IPS DF 19.7 (cell line): Measurements from ENCODE around the gene NPL.
A peak's percentile ranks its signal among the peaks of the same experiment; 100 is the strongest.

Experiments used
- DNase-seq: peaks from one replicate; pipeline ENCODE4 v3.0.0-alpha.2; 2013; ENCODE audit warnings: low read depth, low spot score

Gene NPL

DNA sequence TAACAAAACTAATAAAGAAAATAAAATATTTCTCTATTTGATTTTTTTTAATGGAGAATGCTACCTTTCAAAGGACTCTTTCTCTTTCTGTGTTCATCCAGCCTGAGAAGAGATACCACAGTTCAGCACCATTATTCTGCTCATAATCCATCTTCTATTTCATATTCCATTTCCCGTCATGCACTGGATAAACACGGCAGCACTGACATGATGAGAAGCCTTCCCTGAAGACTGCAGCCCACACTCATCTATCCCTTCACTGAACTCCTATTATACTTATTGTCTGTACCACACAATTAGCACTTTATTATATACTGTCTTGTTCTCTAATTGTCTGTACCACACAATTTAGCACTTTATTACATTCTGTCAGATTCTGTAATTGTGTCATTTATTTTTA, 10.7 kb upstream of the NPL start:
- no peak for DNase-seq

DNA sequence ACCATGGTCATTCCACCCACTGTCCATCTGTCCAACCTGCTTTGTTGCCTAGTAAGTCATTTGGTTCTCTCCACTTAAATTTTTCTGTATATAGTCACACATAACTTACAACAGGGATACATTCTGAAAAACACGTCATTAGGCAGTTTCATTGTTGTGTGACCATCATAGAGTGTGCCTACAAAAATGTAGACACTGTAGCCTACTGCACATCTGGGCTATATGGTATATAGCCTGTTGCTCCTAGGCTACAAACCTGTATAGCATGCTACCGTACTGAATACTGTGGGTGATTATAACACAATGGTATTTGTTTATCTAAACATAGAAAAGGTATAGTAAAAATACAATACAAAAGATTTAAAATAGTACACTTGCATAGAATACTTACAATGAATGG, 10.0 kb upstream of the NPL start:
- no peak for DNase-seq

DNA sequence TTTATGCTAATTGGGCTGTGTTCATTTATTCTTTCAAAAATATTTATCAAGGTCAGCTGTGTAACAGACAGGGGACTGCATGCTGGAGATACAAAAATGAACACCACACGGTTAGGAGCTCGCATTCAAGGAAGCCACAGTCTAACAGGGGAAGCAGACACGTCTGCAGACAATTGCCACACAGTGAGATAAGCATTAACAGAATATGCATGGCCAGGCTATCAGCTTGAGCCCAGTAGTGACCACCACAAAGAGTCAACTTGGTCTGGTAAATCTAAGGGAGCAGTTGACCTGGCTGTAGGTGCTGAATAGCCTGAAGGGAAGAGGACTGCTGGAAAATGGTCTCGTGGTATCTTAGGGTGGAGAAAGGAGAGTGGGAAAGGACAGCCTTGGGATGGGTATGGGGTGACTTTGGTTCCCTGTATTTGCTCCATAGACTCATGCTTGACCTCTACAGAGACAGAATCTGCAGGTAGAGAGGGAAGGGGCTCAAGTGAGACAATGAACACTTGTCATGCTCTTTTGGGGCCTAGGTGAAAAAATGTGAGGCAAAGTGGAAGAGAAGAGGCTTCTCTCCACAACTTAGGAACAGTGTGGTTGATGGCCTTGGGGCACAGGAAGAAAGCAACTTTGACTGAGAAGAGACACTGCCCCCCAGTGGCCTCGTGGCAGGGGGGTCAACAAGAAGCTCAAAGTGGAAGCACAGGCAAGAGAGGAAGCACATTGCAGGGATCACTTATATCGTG, 7.6 kb upstream of the NPL start:
- no peak for DNase-seq

DNA sequence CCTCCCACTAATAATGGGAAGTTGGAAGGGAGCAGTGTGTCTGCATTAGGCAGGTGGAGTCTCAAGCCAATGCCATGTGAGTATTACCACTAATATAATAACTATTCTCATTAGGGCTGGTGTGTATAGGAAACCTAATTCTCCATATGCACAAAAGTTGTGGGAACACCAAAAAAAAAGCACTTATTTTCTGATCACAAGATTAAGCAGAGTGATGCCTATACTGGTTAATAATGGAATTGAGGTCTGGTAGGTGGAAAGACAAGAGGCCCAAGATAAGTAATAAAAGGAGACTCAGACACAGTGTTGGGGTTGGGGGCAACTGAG, 7.0 kb upstream of the NPL start:
- DNase-seq, result no peak

DNA sequence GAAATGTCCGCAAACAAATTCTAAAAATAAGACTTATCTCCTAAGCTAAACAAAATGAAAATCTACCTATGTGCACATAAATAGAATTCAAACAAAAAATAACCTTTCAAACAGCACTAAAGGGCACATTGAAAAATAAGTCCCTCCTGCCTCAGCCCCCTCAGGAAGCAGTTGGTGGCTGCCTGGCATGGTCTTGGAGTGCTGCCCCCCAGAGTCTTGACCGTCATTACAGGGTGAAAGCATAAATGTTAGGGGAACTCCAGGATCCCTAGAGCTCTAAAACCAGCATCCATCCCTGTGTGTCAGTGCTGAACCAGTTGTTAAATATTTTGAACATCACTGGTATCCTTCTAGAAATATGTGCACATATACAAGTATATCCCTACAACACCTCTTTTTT, 6.5 kb upstream of the NPL start:
- DNase-seq, result no peak

DNA sequence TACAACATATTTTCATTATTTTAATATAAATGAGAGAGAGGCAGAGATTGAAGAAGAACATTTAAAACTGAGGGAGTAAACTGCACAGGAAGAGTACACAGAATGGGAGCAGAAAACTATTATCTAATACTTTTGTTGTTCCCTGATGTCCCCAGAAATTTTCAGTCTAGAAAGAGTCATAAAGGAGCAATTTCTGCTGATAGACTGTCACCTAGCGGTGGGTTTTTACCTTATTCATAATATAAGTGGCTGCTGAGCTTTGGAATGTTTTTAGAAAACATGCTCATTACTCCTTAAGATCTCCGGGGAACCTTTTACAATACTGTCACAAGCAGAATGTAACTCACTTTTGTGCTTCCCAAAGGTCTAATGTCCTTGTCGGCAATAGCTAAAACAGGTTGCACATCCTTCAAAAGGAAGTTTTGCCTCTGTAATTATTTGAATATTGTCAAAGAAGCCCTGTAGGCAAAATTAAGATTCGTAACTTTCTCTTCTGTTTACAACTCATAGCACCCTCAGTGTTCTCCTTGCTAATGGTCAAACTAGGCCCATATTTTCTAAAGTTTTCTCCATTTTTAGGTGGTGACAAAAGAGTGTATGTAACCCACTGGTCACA, 4.9 kb upstream of the NPL start:
- DNase-seq, result no peak

DNA sequence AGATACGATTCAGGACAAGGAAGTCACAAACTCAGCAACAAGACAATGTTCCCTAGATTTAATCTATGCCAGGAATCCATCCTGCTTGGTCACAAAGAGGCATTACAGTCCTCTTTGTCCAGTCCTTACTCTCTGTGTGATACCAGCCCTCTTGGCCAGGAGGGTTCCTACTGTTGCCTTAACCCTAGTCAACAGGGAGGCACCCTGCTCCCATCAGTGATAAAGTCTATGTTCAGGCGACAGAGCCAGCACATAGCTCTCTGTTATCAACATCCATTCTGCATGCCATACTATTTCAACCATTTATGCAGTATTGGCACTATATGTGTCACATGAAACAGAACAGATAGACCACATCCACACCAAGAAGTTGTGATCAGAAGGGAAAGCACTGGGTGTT, 4.4 kb upstream of the NPL start:
- no peak for DNase-seq

DNA sequence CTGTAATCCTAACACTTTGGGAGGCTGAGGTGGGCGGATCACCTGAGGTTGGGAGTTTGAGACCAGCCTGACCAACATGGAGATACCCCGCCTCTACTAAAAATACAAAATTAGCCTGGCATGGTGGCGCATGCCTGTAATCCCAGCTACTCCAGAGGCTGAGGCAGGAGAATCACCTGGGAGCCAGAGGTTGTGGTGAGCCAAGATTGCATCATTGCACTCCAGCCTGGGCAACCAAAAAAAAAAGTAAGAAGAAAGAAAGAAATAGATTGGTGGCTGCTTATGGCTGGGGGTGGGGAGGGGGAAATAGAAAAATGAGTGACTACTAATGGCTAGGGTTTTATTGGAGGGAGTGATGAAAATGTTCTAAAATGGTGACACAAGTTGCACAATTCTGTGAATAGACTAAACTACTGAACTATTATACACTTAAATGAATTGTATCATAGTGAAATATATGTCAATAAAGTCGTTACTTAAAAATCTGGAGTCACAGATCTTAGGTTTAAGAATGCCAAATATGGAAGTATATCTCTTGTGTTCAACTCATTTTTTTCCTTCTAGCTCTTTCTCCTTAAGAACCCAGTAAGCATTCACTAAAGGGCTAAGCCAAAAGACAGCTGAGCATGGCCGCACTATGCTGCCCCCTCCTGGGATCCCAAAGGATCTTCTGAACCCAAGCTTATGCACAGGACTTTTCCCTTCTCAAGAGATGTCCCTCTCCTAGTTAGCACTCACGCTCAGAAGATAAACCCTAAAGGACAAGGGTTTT, 3.2 kb upstream of the NPL start:
- no peak for DNase-seq

DNA sequence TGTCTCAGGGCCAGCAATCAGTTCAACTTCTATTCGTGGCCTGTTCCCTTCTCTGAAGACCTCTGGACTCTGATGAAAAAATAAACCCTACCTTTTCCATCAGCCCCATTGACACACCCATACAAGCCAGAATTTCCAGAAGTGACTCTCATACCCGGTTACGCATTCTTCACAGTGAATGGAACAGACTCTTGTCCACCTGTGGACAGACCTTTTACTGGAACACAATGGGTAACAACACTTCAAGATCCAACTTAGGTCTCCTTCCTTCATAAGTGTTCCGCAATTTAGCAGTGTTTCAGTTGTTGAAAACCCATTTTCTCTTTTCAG, 2.6 kb upstream of the NPL start:
- no peak for DNase-seq

DNA sequence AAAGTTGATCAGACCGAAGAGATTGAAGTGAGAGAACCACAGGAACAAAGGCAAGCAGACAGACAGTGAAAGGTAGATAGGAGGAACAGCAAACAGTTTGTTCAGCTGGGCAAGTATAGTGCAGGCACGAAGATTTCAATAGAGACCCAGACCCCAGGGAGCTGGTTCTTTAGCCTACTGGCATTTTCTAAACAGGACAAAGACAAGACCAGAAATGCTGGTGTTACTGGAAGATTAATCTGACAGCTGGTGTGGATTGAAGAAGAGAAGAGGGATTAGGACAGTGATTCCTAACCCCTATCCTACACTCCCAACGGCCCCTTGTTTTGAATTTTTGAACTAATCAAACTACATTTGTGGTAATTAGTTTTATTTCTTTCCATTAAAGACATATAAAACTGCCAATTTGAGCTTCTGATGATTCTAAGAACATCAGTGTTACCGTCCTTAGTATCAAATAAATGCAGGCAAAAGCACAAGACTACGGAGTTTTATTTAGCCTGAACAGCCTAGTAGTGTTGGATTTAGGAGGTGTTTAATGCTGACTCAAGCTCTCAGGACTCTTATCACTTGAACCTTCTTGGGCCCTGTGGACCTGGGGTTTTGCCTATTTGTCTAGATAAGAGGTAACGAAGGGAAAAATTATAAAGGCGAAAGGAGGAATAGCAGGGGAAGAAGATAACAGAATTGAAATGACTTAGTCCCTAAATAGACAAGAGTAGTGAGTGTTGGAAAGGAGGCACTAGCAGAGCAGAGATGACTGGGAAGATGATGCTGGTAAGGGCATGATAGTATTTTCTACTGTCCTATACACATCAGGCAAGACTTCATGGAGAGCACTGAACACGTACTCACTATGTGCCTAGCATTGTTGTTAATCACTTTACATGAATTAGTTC, 2.0 kb downstream of the NPL start:
- DNase-seq, result no peak

DNA sequence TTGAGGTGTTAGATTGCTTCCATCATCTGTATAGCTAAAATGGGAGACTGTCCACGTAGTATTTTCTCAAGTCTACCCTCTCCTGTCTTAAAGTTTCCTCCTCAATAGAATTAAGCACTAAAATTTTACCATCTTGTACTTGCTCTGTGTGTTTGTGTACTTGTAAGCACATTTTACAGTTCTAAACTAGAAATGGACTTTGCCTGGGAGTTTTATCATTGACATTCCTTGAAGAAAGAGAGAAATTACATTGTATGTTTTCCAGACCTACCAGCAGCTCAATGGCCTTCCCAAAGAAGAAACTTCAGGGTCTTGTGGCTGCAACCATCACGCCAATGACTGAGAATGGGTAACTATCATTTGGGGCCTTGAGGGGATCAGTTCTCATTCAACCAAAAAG, 4.5 kb downstream of the NPL start:
- DNase-seq, result no peak

DNA sequence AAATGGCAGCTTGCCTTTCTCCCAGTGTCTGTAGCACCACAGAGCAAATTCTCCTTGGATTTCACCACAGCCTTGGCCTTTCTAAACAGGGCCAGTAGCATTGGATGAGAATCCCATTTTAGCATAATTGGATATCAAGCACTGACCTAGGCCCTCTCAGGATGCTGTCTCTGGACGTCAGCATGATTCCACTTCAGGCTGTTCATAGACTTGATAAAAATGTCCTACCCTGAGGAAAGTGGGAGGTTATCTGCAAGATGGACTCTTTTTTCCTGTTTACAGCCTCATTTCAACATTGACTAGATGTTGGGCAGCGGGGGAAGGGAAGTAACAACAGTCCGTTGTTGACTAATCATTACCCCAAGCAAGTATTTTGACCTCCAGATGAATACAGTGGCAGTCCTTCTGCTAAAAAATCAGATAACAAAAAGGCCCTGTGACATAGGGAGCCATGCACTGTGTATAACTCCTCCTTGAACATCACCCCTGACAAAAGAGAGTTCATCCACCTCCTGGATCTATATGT, 5.2 kb downstream of the NPL start:
- DNase-seq, result no peak

DNA sequence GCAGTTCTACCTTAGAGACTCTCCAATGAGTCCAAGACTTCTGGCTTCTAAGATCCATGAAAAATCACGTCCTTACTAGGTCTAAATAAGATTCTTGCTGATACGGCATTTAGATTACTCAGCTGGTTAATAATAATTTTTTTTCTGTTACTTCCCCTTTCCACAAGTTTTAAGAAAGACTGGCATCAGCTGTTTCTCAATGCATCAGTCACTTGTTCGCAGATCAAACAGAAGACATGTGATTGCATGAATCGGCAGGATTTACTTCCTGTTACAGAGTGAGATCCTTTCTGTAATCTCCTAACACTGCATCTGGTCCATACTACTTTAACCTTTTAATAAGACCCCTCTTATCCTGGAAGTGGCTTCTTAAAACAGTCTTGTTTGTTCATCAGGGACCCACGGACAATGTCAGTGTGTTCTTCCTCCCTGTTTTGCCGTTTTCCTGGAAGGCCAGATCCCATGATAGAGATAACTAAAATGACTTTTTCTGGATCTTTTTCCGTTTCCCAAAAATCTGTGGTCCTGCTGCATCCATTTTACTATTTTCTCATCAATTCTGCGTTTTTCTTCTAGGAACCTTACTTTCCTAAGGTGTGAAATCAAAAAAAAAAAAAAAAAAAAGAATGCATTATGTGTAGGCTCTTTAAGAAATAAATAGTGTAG, 6.1 kb downstream of the NPL start:
- no peak for DNase-seq

DNA sequence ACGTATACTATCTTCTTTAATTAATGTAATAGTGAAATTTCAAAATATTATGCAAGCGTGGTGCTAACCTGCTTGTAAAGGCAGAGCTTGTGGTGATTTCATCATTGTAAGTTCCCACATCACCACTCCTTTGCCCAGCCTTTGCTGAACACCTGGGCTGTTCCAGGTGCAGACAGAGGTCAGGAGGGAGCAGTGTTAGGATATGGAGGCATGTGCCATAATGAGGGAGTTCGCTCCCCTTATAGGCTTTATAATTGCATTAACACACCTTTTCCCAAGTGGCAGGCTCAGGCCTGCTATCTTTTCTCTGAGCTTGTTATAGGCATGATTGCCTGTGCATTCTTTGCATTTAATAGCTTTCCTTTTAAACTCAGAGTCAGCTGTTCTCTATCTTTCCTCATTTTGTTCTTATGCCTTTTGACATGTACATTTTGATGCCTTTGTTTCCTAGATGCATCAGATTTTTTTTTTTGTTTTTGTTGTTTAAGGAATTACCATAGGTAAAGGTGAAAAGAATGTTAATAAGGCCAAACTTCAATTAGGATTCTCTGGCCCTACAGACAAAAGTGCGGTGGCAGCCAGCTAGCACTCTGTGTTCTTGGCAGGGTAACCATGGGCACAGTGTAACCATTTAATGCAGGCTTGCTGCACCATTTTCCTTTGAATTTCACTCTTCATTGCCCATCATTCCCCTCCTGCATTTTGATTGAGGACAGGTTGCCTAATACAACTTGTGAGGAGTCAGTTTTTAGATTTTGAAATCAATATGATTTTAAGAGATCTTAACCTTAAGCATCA, 12.6 kb downstream of the NPL start:
- no peak for DNase-seq

DNA sequence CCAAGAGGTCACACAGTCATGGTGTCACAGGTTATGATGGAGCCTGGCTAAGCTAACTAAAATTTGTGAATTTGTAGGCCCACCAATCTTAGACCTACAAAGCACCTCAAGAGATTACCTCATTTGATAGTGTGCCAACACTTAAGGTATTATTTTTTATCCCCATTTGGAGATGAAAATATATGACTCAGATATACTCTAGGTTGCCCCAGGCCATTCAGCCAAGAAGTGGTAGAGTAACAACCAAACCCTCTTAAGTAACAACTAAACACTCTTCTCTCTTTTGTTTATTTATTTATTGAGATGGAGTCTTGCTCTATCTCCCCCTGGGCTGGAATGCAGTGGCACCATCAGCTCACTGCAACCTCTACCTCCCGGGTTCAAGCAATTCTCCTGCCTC, 14.3 kb downstream of the NPL start:
- DNase-seq, result no peak

DNA sequence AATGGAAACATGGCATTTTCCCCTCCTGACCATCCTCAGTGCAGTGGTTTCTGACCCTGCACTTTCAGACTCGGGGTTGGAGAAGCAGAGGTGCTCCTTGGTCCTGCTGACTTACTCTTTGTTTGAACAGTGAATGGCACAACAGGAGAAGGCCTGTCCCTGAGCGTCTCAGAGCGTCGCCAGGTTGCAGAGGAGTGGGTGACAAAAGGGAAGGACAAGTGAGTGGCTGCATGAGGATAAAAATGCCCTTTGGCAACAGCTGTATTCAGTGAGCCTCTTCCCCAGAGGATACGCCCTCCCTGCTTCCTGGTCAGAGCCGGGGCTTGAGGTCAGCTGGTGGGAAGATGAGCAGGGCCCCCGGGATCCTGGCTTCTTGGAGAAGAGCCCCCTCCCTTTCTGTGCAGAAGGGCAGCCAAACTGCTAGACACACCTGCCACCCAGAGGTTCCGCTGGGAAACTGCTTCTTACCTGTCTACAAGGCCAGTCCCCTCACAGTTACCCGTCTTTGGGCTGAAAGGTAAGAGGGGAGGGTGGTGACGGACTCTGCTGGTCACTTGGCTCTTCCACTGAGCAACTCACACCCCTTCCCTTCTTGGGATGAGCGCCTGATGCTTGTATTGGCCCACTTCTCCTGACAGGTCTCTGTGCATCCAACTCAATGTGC, 16.6 kb downstream of the NPL start:
- peak; percentile 85 for DNase-seq

DNA sequence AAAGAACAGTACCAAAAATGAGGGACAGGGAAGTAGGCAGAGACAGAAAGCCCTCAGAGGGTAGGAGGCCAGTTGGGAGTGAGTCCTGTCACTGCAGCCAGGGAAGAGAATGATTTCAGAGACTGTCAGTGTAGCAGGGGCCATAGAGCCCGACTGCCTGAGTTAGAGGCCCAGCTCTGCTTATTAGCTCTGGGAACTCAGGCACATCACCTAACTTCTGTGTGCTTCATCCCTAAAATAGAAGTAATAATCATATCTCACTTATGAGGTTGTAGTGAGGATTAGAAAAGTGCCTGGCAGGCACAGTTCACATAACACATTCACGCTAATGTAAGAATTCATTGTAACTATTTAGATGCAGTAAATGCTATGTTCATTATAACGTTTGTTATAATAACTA, 18.3 kb downstream of the NPL start:
- DNase-seq, result no peak

DNA sequence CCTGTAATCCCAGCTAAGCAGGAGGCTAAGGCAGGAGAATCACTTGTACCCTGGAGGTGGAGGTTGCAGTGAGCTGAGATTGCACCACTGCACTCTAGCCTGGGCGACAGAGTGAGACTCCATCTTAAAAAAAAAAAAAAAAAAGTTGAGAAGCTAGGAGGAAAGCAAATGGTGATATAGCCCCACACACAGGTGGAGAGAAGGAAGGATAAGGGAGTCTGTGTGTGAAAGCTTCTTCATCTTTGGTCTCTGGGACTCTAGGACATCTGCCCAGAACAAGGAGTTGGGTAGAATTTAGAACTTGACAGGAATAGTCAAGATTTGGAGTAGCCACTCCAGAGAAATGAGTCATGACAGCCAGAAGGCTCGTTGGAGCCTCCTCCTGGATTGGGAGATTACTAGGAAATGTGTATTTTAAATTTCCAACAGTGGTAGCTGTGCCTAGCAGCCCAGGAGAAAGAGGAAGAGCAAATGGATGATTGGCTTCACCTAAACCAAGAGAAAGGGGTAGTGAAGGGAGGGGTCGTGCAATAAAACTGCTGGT, 19.9 kb downstream of the NPL start:
- no peak for DNase-seq

DNA sequence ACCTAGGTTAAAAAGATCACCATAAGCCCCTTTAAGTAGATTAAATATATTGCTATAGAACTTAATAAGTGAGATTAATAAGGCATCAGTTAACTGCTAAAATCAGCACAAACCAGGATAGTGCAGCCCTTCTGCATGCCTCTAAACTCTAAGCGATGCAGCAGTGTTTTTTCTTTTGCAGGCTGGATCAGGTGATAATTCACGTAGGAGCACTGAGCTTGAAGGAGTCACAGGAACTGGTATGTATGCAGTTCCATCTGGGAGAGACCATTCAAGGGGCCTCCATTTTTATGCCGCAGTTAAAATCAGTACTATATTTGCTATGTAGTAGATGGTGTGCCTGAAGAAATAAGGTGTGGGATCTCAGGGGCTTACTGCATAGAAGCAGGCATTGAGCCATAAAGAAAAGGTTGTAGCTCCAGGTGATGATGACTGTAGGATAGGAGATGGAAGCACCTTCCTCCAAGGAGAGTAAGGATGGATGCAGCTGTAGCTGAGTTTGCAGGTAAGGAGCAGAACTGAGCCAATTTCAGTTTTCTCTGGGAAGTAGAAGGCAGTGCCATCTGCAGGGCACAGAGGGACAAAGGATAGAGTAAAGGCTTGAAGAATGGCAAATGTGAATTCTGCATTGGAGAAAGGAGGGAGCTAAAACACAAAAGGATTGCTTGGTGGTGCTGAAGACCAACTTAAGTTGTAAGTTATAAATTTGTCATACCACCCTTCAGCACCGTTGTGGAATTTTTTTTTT, 22.6 kb downstream of the NPL start:
- no peak for DNase-seq
